Adrenal gland (tissue), 12 donors: ENCODE results near the gene GTF3C5. TPM values are rescaled to one million over a fixed set of nuclear protein-coding genes. Genes with fewer than 3 reads are reported as not detected.

Source experiments
- DNase-seq, 7 donors: peaks; one replicate each; pipeline ENCODE4 v3.0.0-alpha.2; 2019 to 2020
- H3K27ac ChIP-seq, 5 donors: fragments of 200-600 bp; sonication (generic) in 4 of 5; 1 replicate in 3 of 5; 2 replicates in 2 of 5; pipeline versions ENCODE4 v1.5.1 to v1.8.0; 2016 to 2020; ENCODE audit warnings: mild to moderate bottlenecking in 1 of 5
- H3K27me3 ChIP-seq: fragments of 200-600 bp; 2 replicates; pipeline ENCODE4 v1.8.0; 2021
- H3K36me3 ChIP-seq, 2 donors: fragments of 200-600 bp; replicated peaks in 1 of 2; 1 replicate in 1 of 2; 2 replicates in 1 of 2; pipeline versions ENCODE4 v1.5.1 to v1.8.0; 2018 to 2022
- H3K4me1 ChIP-seq, 2 donors: fragments of 200-600 bp; replicated peaks in 1 of 2; 1 replicate in 1 of 2; 2 replicates in 1 of 2; pipeline versions ENCODE4 v1.5.1 to v1.8.0; 2018 to 2021
- H3K4me3 ChIP-seq, 4 donors: fragments of 200-600 bp; sonication (generic) in 3 of 4; one replicate each; pipeline ENCODE4 v1.5.1; 2016 to 2018
- H3K9me3 ChIP-seq, 3 donors: fragments of 200-600 bp; sonication (generic) in 1 of 3; replicated peaks in 1 of 3; 1 replicate in 2 of 3; 2 replicates in 1 of 3; pipeline versions ENCODE4 v1.5.1 to v1.8.0; 2016 to 2021
- CTCF ChIP-seq, 6 experiments: fragments of 450-650 bp in 4 of 6; fragments of 200-600 bp in 2 of 6; sonication (generic) in 1 of 6; IDR thresholded peaks; 1 replicate in 5 of 6; 2 replicates in 1 of 6; pipeline versions ENCODE4 v1.5.1 to v1.8.0; 2016 to 2021; ENCODE audit warnings: antibody characterized with exemption in 6 of 6, mild to moderate bottlenecking in 2 of 6, moderate library complexity in 1 of 6
- POLR2A ChIP-seq, 2 donors: fragments of 450-650 bp; IDR thresholded peaks; one replicate each; pipeline ENCODE4 v1.6.1; 2017; ENCODE audit warnings: antibody characterized with exemption in 2 of 2, mild to moderate bottlenecking in 2 of 2, moderate library complexity in 1 of 2
- WGBS, 4 donors: extraction: QIAGEN DNeasy Blood & Tissue Kit in 2 of 4; methylation state at CpG; one replicate each; pipeline versions ENCODE4 v1.1.5 to v1.1.7; 2013 to 2017; 5-methylcytosine and 5-hydroxymethylcytosine counted together
- intact Hi-C, 2 donors: fragments of 100-400 bp; cut with DNase I; formaldehyde crosslinking; loops; one replicate each; pipeline versions ENCODE4 v1.14.1 to v1.15.0; 2022 to 2023
- polyA plus RNA-seq, 3 donors: library from polyadenylated mRNA; stranded (reverse); fragments of 200-250 nt in 2 of 3; fragments of 350-450 nt in 1 of 3; fragmentation: Illumina TruSeq in 1 of 3; extraction: RNeasy Lipid Tissue Mini Kit (QIAGEN cat#74804) in 1 of 3; gene quantifications; one replicate each; pipeline ENCODE4 v1.2.3, GENCODE V29; 2013 to 2014
- total RNA-seq, 9 donors: library from RNA; depleted of rRNA in 4 of 9; stranded (reverse); fragments of >200 nt in 4 of 9; fragments of 120-200 nt in 1 of 9; fragmentation: NEBNext Ultra II Directional in 1 of 9; extraction: Animal tissue kit (Norgen Biotek cat#: 25700) in 1 of 9; gene quantifications; one replicate each; pipeline versions ENCODE4 v1.1.0 to v1.2.4, GENCODE V29; 2013 to 2023
- donor health status: healthy with polysubstance abuse.
- donor health status: Bipolar disorder and iron deficiency.
- donor health status: DM: yes; HTN: yes; CAD: no.
- donor health status: DM: no; HTN: no; CAD: no.
- donor health status: DM: no; HTN: no; CAD: no.
- donor health status: DM: yes; HTN: yes; CAD: no.

GTF3C5 gene
- total and polyA plus RNA-seq, 12 donors, result 43.9 to 139 (median 61.5) TPM

DNA sequence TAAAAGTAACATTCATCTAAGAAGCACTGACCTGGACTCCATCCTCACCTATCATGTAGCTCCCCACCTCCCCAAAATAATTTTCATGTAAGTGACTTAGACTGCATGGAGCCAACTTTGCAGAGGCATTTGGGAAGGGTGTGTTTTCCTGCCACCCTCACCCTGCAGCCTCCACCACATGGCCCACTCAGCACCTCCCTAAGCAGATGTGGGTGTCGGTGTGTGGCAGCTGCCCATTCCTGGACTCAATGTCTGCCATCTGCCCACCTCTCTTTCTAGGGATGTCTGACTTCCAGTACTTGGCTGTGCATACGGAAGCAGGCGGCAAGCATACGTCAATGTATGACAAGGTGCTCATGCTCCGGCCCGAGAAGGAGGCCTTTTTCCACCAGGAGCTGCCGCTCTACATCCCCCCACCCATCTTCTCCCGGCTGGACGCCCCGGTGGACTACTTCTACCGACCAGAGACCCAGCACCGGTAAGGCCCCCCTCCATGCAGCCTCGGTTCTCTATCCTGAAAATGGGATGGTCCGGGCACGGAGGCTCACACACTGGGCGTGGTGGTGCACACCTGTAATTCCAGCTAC, 12.7 kb downstream of the GTF3C5 start:
- TF ChIP-seq CTCF (IDR thresholded peaks at IDR 0.05) (no peak), POLR2A (IDR thresholded peaks at IDR 0.05) (no peak)
- Histone ChIP-seq H3K27ac (no peak overlapping the region), H3K4me1 (peaks cover 6 to 9% of the 10 kb centered on the region in 2 donors), H3K4me3 (no peak overlapping the region), H3K36me3 (peaks cover 0 to 62% of the 10 kb centered on the region in 2 donors), H3K9me3 (no peaks in the 10 kb centered on the region), H3K27me3 (no peaks in the 10 kb centered on the region)
- WGBS, 4 donors, result 92 to 97% (median 95%) methylated on average over 13 to 16 of the region's 16 CpGs
- no peak for DNase-seq
- intact Hi-C loops, result loop anchor here (5.0 to 10.0 kb wide), 3 partner anchors 51 to 101 kb away; no protein-coding TSS in a partner anchor

GRCh38 chr9:133044125-133044524, 13.3 kb downstream of the GTF3C5 start:
- WGBS, 4 donors, result 88 to 95% (median 92%) methylated on average over 6 of the region's 6 CpGs
- peaks cover 6 to 9% of the 10 kb centered on the region in 2 donors for H3K4me1 ChIP-seq
- H3K27me3 ChIP-seq, result no peaks in the 10 kb centered on the region
- no peak for DNase-seq
- H3K36me3 ChIP-seq, result peaks cover 0 to 65% of the 10 kb centered on the region in 2 donors
- H3K9me3 ChIP-seq, result no peaks in the 10 kb centered on the region
- TF ChIP-seq POLR2A (IDR thresholded peaks at IDR 0.05) (no peak), CTCF (IDR thresholded peaks at IDR 0.05) (no peak)
- no peak overlapping the region for H3K27ac ChIP-seq
- intact Hi-C loops, result loop anchor here (5.0 to 10.0 kb wide), 3 partner anchors 51 to 101 kb away; no protein-coding TSS in a partner anchor
- no peak overlapping the region for H3K4me3 ChIP-seq

DNA sequence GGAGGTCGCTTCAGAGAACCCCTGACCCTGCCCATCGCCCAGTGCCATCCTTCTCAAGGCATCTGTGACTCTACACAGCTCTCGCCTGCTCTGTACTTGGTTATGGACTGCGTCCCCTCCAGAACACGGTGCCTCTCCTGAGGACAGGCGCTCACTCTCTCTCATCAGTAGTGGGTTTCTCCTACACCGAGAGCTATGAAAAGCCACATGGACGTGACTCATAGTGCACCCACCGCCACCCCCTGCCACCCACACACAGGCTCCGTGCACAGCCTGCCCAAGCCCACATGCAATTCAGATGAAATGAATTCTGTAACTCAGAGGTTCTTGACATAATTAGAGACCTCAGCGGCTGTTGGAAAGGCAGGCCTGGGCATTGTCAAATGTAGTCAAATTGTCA, 13.9 kb downstream of the GTF3C5 start:
- H3K4me3 ChIP-seq, result no peak overlapping the region
- H3K27ac ChIP-seq, result no peak overlapping the region
- H3K4me1 ChIP-seq, result peaks cover 6 to 9% of the 10 kb centered on the region in 2 donors
- H3K9me3 ChIP-seq, result no peaks in the 10 kb centered on the region
- peaks cover 0 to 65% of the 10 kb centered on the region in 2 donors for H3K36me3 ChIP-seq
- no peaks in the 10 kb centered on the region for H3K27me3 ChIP-seq
- intact Hi-C loops, result loop anchor here (5.0 to 10.0 kb wide), 3 partner anchors 50 to 100 kb away; no protein-coding TSS in a partner anchor
- TF ChIP-seq CTCF (IDR thresholded peaks at IDR 0.05) (no peak), POLR2A (IDR thresholded peaks at IDR 0.05) (no peak)
- 87 to 94% (median 92%) methylated on average over 10 to 11 of the region's 11 CpGs for WGBS, 4 donors
- DNase-seq, result no peak

DNA sequence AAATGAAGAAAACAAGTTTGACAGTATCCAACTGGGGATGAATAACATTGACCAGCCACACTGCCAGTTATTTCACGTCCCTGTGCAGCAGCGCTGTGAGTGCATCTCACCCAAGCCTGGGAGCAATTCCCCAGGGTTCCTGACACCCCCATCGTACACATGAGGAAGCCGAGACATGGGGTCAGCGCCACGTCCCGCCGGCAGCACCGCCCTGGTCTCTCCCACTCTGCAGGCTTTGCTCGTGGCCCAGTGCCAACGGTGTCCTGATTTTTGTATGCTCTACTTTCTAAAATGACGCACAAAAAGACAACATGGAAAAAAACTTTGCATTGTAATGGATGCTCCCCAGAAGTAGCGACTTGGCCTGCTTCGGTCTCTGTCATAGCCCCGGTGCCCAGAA, 14.3 kb downstream of the GTF3C5 start:
- H3K9me3 ChIP-seq, result no peaks in the 10 kb centered on the region
- H3K4me3 ChIP-seq, result no peak overlapping the region
- peaks cover 6 to 9% of the 10 kb centered on the region in 2 donors for H3K4me1 ChIP-seq
- WGBS, 4 donors, result 90 to 92% (median 91%) methylated on average over 15 of the region's 15 CpGs
- intact Hi-C loops, result loop anchor here (10.0 kb wide), 2 partner anchors 50 to 100 kb away; no protein-coding TSS in a partner anchor
- no peaks in the 10 kb centered on the region for H3K27me3 ChIP-seq
- TF ChIP-seq CTCF (IDR thresholded peaks at IDR 0.05) (no peak), POLR2A (IDR thresholded peaks at IDR 0.05) (no peak)
- DNase-seq, result no peak
- peaks cover 0 to 69% of the 10 kb centered on the region in 2 donors for H3K36me3 ChIP-seq
- no peak overlapping the region for H3K27ac ChIP-seq
